WTC11 (cell line): ENCODE measurements around the gene SGMS1. TPM values are rescaled to one million over a fixed set of nuclear protein-coding genes. Genes with fewer than 3 reads are reported as not detected.

Source experiments
- ATAC-seq: fragments of 200-7000 bp; cut with Tn5 transposase; 2 replicates; pipeline ENCODE4 v1.10.0; 2021; ENCODE audit warnings: mild to moderate bottlenecking, moderate library complexity
- CTCF ChIA-PET: fragments of 300-600 bp; sonication (Branson Sonifier 250); formaldehyde crosslinking; loops from one replicate; lab custom pipeline; 2021; ENCODE audit warnings: antibody characterized with exemption; lab: Charles Lee
- POLR2A ChIA-PET: fragments of 350-600 bp; sonication (Branson Sonifier 250); formaldehyde crosslinking; loops from one replicate; lab custom pipeline; 2021; ENCODE audit warnings: antibody characterized with exemption; lab: Charles Lee
- DNase-seq: peaks from one replicate; pipeline ENCODE4 v3.0.0; 2021; ENCODE audit warnings: low spot score
- H3K27ac Mint-ChIP-seq: 2 replicates; pipeline ENCODE4 v1.8.0; 2021; ENCODE audit warnings: mixed read lengths
- H3K27me3 Mint-ChIP-seq: 2 replicates; pipeline ENCODE4 v1.8.0; 2021; ENCODE audit warnings: low read depth, mild to moderate bottlenecking, moderate library complexity, mixed read lengths
- H3K36me3 Mint-ChIP-seq: 2 replicates; pipeline ENCODE4 v1.8.0; 2021; ENCODE audit warnings: mixed read lengths
- H3K4me1 Mint-ChIP-seq: 2 replicates; pipeline ENCODE4 v1.8.0; 2022; ENCODE audit warnings: mixed read lengths
- H3K4me3 Mint-ChIP-seq: 2 replicates; pipeline ENCODE4 v1.8.0; 2021; ENCODE audit warnings: mild to moderate bottlenecking, moderate library complexity, mixed read lengths
- H3K9me3 Mint-ChIP-seq: 2 replicates; pipeline ENCODE4 v1.8.0; 2021; ENCODE audit warnings: mixed read lengths
- CREB1 ChIP-seq: sonication (generic); formaldehyde crosslinking; IDR thresholded peaks from 2 replicates; pipeline ENCODE4 v1.8.0; 2023; ENCODE audit warnings: mild to moderate bottlenecking, missing genetic modification reagents
- CTCF ChIP-seq: fragments of 200-600 bp; IDR thresholded peaks from 2 replicates; pipeline ENCODE4 v1.8.0; 2022; ENCODE audit warnings: antibody characterized with exemption
- E2F1 ChIP-seq: sonication (generic); formaldehyde crosslinking; IDR thresholded peaks from 2 replicates; pipeline ENCODE4 v1.8.0; 2022; ENCODE audit warnings: mild to moderate bottlenecking, missing genetic modification reagents
- E2F4 ChIP-seq: sonication (generic); formaldehyde crosslinking; IDR thresholded peaks from 2 replicates; pipeline ENCODE4 v1.8.1; 2022; ENCODE audit warnings: low read depth, mild to moderate bottlenecking, moderate library complexity, missing genetic modification reagents, borderline replicate concordance
- EMX1 ChIP-seq: fragments of 250-450 bp; sonication (Bioruptor Pico); IDR thresholded peaks from 2 replicates; pipeline ENCODE4 v1.8.0; 2021; ENCODE audit warnings: mild to moderate bottlenecking
- FOXP4 ChIP-seq: sonication (generic); formaldehyde crosslinking; IDR thresholded peaks from 2 replicates; pipeline ENCODE4 v1.8.0; 2022; ENCODE audit warnings: mild to moderate bottlenecking, missing genetic modification reagents
- MXD4 ChIP-seq: fragments of 250-450 bp; sonication (Bioruptor Pico); IDR thresholded peaks from 2 replicates; pipeline ENCODE4 v1.8.0; 2021; ENCODE audit warnings: mild to moderate bottlenecking, moderate library complexity, borderline replicate concordance
- NFATC4 ChIP-seq: fragments of 250-450 bp; sonication (Bioruptor Pico); IDR thresholded peaks from 2 replicates; pipeline ENCODE4 v1.9.0; 2021; ENCODE audit warnings: mild to moderate bottlenecking
- NR1H2 ChIP-seq: sonication (generic); formaldehyde crosslinking; IDR thresholded peaks from 2 replicates; pipeline ENCODE4 v1.9.0; 2021; ENCODE audit warnings: mild to moderate bottlenecking, moderate library complexity, missing genetic modification reagents
- NR2C2 ChIP-seq: sonication (generic); formaldehyde crosslinking; IDR thresholded peaks from 2 replicates; pipeline ENCODE4 v1.8.0; 2022; ENCODE audit warnings: mild to moderate bottlenecking, missing genetic modification reagents
- SMAD3 ChIP-seq: sonication (generic); formaldehyde crosslinking; IDR thresholded peaks from 2 replicates; pipeline ENCODE4 v1.8.0; 2022; ENCODE audit warnings: missing genetic modification reagents, mild to moderate bottlenecking, borderline replicate concordance
- SP1 ChIP-seq: sonication (generic); formaldehyde crosslinking; conservative IDR thresholded peaks from 2 replicates; pipeline ENCODE4 v1.8.1; 2022; ENCODE audit warnings: missing genetic modification reagents
- TEAD1 ChIP-seq: sonication (generic); formaldehyde crosslinking; IDR thresholded peaks from 2 replicates; pipeline ENCODE4 v1.8.0; 2022; ENCODE audit warnings: mild to moderate bottlenecking, missing genetic modification reagents
- ZBTB43 ChIP-seq: sonication (generic); formaldehyde crosslinking; IDR thresholded peaks from 2 replicates; pipeline ENCODE4 v1.8.1; 2023; ENCODE audit warnings: mild to moderate bottlenecking, missing genetic modification reagents
- ZNF219 ChIP-seq: sonication (generic); formaldehyde crosslinking; IDR thresholded peaks from 2 replicates; pipeline ENCODE4 v1.8.0; 2023; ENCODE audit warnings: missing genetic modification reagents, mild to moderate bottlenecking, borderline replicate concordance
- ZSCAN18 ChIP-seq: fragments of 250-450 bp; sonication (Bioruptor Pico); IDR thresholded peaks from 2 replicates; pipeline ENCODE4 v2.1.2; 2022; ENCODE audit warnings: mild to moderate bottlenecking, moderate library complexity
- total RNA-seq: library from RNA; stranded (reverse); gene quantifications from 3 replicates; pipeline ENCODE4 v1.2.3, GENCODE V29; 2021

The SGMS1 gene
- total RNA-seq, 1 experiment from 2014 or later = 13.2 TPM

- no peak for TF ChIP-seq NR1H2
- no peak for TF ChIP-seq SP1
- TF ChIP-seq NR2C2 = no peak
- no peak for TF ChIP-seq E2F1
- no peak for TF ChIP-seq SMAD3 (CRISPR knock-in tag)
- no peak for TF ChIP-seq E2F4 (CRISPR knock-in tag)
Observed at GRCh38 chr10:50614444-50615137, 9.2 kb downstream of the SGMS1 start (continued).

GRCh38 chr10:50613726-50614443 is 9.9 kb downstream of the SGMS1 start:
- DNase-seq (no peak), ATAC-seq (no peak)
- Mint-ChIP-seq H3K27me3 (no peaks in the 10 kb centered on the region), H3K36me3 (no peaks in the 10 kb centered on the region), H3K27ac (peak overlapping the region; percentile 82; the same call in 1 of the 2 replicates), H3K9me3 (no peaks in the 10 kb centered on the region), H3K4me1 (peaks cover 69% of the 10 kb centered on the region), H3K4me3 (no peak overlapping the region)
- TF ChIP-seq ZNF219 (CRISPR knock-in tag) = no peak
- TF ChIP-seq MXD4 (CRISPR knock-in tag) = no peak
- no peak for TF ChIP-seq EMX1
- TF ChIP-seq NFATC4 = no peak
- TF ChIP-seq CREB1 (CRISPR knock-in tag) = no peak
- TF ChIP-seq ZSCAN18 = no peak
- TF ChIP-seq ZBTB43 (CRISPR knock-in tag) = no peak
- TF ChIP-seq CTCF = no peak
- TF ChIP-seq TEAD1 (CRISPR knock-in tag) = no peak
- no peak for TF ChIP-seq FOXP4
- CTCF ChIA-PET = interaction anchor here (0.6 to 1.8 kb wide), 10 partner anchors 11 to 112 kb away, joined by 3 to 6 read pairs (median 3); no protein-coding TSS in a partner anchor
- POLR2A ChIA-PET = no interaction called here
